GM06990 (cell line): Measurements from ENCODE around the gene KLB.

Experiments used
- DNase-seq: peaks from one replicate; pipeline ENCODE4 v3.0.0-alpha.2; 2011; ENCODE audit not compliant: insufficient read length; ENCODE audit errors: extremely low read depth
- H3K27me3 ChIP-seq: replicated peaks from 2 replicates; pipeline ENCODE4 v1.6.0; 2011; ENCODE audit warnings: low read length; ENCODE audit not compliant: control insufficient read depth, insufficient read depth
- H3K36me3 ChIP-seq: 2 replicates; pipeline ENCODE4 v1.5.1; 2011; ENCODE audit warnings: low read length; ENCODE audit not compliant: control insufficient read depth, insufficient read depth
- H3K4me3 ChIP-seq: replicated peaks from 2 replicates; pipeline ENCODE4 v1.5.1; 2011; ENCODE audit warnings: low read depth, mild to moderate bottlenecking, control low read depth, low read length
- CTCF ChIP-seq: IDR thresholded peaks from 2 replicates; pipeline ENCODE4 v1.5.1; 2011; ENCODE audit warnings: low read length, control low read depth, mild to moderate bottlenecking, inconsistent platforms; ENCODE audit not compliant: insufficient read depth, poor library complexity, severe bottlenecking

Gene KLB

GRCh38 chr4:39498727-39499020 is 91.9 kb downstream of the KLB start:
- DNase-seq, result no peak
- no peaks in the 10 kb centered on the region for H3K27me3 ChIP-seq
- peaks cover 4% of the 10 kb centered on the region for H3K36me3 ChIP-seq
- H3K4me3 ChIP-seq, result no peak overlapping the region
- TF ChIP-seq CTCF, result no peak
